GM18861 (cell line): ENCODE measurements around the gene TRIM33.
"Not testable (repeated sequence)": the region's sequence is repeated elsewhere in the genome, so short reads cannot be mapped to it uniquely, and the experiment has no call there.

Source experiments
- ATAC-seq: cut with Tn5 transposase; IDR thresholded peaks from one replicate; pipeline ENCODE4 v1.9.1; 2021; ENCODE audit not compliant: unreplicated experiment

Gene TRIM33

GRCh38 chr1:114467491-114467890 lies 43.5 kb downstream of the TRIM33 start:
- ATAC-seq, result peak; percentile 68

DNA sequence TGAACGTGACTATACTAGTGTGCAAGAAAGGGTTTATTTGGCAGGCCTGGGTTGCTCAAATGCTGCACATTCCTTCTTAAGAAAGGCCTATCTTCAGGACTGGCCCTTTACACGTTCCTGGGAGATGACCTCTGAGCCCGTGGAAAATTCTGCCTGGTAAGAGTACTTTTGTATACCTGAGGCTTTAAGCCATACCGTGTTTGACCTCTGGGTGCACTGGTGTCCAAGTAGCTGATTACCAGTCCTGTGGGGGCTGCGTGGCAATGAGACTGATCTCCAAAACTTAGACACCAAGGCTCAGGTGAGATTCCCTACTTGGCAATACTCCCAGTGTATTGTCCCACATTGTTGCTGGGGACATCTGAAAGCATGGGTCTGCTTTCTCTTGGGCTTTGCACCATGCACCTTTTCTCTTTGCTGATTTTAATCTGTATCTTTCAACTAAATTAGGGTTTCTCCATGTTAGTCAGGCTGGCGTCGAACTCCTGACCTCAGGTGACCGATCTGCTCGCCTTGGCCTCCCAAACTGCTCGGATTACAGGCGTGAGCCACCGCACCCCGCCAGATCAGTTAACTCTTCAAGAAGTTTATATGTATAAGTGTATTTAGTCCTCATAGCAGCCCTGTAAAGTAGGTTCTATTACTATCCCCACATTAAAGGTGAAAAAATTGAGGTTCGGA lies 44.5 kb downstream of the TRIM33 start:
- no peak for ATAC-seq

DNA sequence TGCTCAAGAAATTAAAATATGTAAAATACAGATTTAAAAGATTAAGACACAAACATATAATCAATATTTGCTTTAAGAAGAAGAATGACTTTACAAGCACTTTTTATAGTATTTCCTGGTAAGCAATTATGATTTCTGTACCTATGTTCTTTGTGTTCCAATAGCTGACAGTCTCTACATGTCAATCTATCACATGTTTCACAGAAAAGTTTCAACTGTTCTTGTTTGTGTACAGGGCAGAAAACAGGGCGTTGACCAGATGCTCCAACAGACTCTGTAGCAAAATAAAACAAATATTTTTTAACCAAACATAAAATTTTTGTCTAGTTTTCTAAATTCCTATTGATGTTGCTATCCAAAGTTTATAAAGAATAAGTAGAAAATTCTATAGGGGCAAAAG lies 48.0 kb downstream of the TRIM33 start:
- no peak for ATAC-seq

DNA sequence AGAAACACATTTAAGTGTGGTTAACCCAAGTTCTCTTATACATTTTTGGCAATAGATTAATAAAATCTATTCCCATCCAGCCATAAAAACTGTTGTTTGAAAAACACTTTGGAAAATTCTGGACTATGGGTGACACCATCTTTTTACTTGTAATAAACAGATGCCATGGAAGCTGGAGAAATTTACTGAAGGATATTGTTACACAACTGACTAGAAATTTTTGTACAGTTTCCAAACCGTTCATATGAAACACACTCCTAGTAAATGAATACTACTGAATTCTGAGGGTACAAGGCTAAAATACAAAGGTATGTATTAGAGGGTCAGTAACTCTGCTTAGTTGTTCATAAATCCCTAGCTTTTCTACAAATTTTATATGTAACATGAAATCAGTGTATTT lies 48.7 kb downstream of the TRIM33 start:
- no peak for ATAC-seq

- ATAC-seq, result no peak
Measured at GRCh38 chr1:114458237-114458777, 52.7 kb downstream of the TRIM33 start.

DNA sequence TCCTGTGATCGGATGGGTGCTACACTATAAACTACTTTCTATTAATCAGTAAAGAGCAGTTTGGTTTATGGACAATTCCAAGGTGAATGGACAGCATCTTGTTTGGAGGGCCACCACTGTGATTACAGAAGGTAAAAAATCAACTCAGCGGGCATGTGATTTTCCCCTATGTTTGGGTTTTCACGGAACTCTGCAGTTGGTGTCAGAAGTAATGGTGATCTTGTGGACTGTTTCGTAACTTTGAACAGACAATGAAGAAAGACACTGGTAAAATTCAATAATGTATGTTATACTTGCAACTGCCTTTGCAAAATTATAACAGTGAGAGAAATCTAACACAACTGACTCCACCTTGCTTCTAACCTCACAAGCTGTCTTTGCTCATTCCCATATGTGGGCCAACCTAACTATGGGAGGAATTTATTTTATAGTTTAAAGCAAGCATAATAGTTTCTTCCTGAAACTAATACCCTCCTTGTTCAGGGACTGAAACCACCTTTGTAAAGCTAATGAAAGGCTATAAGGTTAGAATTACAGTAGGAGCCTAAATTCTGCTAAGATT lies 53.2 kb downstream of the TRIM33 start:
- ATAC-seq, result no peak

DNA sequence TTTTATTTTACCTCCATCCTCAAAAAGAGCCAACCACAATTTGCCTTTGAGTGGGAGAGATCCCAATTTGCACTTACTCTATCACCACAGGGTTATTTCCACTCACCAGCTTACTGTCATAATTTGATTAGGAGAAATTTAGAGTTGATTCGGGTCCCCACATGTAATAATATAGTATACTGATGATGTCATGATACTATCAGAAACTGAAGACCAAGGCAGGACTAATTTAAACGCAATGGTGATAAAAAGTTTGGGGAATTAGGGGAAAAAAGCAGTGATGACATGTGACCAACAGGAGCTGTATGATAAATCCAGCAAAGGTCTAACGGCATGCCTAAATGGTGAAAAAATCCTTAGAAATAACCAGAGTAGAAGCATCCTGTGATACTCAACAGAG lies 54.4 kb downstream of the TRIM33 start:
- no peak for ATAC-seq

- ATAC-seq, result no peak
Measured at GRCh38 chr1:114455102-114455785, 55.8 kb downstream of the TRIM33 start.

DNA sequence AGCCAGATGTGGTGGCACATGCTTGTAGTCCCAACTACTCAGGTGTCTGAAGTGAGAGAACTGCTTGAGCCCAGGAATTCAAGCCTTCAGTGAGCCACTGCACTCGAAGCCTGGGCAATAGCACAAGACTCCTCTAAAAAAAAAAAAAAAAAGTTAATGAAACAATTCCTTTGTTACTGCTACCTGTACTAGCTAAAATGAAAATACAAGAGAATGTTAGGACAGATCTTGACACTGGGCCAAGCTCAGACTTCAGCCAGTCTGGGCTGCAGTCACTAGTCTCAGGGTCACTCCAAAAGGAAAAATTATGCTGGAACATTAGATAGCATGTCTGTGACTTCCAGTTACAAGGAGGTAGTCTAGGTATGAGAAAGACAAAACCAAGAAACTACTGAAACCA lies 56.5 kb downstream of the TRIM33 start:
- ATAC-seq, result no peak

DNA sequence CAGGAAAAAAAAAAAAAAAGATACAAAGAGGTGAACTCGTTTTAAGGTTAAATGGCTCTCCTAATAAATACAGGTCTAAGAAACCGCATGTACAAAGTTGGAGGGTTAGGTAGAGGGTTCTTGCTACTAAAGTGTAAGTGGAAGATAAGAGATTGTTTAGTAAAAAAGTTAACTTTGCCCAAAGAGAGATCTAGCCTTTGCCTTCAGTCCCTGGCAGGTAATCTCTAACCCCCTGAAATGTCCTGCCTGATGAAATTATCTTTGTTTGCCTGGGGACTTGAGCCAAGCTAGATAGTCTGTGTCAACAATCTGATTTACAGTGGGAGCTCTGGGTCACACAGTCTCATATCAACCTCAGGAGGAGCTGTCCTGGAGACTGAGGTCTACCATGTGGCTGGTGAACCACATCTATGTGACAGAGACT lies 57.6 kb downstream of the TRIM33 start:
- ATAC-seq, result no peak

GRCh38 chr1:114448370-114449036 lies 62.5 kb downstream of the TRIM33 start:
- ATAC-seq, result no peak

DNA sequence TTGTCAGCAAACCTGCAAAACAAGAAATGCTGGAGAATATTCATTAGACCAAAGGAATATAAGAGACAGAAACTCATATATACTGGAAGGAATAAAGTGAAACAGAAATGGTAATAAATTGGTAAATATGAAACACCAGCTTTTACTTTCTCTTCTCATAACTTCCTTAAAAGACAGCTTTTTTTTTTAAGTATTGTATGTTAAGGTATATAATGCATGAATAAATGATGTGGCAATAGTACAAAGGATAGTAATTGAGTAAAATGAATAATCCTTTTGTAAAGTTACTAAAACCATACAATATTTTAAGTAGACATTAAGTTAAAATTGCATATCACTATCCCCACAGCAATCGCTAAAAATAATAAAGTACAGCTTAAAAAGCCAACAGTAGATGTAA lies 64.8 kb downstream of the TRIM33 start:
- ATAC-seq, result no peak

- ATAC-seq, result not testable (repeated sequence)
Measured at GRCh38 chr1:114443226-114443625, 67.8 kb downstream of the TRIM33 start.

DNA sequence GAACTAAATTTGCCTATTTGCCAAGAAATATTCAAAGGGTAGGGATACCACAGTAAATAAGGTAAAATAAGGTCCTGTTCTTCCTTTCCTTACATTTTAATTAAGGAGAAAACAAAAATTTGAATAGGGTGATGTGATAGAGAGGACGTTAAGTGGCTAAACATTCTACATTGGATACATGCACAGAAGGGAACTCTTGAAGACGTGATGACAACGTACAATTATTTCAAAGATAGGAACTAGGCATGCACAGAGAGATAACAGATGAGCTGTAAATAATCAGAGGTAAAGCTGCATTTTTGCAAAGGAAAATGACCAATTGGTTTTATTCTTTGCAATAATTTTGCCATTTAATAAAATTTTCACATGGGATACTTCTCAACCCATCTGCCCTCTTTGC lies 69.7 kb downstream of the TRIM33 start:
- ATAC-seq, result no peak

- ATAC-seq, result no peak
Measured at GRCh38 chr1:114439369-114439768, 71.6 kb downstream of the TRIM33 start.

DNA sequence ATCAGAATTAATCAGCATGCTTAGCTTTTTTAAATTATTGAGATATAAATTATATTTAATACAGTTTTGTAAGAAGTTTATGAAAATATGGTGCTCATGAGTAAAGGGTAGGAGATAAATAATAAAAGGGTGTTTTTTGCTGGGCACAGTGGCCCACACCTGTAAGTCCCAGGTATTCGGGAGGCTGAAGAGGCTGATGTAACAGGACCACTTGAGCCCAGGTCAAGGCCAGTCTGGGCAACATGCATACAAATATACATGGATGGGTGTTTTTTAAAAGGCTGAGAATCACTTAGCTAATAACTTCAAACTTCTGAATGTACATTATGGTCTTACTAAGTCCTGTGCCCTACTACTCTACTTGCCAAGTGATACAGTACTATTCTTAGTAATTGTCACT lies 73.2 kb downstream of the TRIM33 start:
- ATAC-seq, result no peak

DNA sequence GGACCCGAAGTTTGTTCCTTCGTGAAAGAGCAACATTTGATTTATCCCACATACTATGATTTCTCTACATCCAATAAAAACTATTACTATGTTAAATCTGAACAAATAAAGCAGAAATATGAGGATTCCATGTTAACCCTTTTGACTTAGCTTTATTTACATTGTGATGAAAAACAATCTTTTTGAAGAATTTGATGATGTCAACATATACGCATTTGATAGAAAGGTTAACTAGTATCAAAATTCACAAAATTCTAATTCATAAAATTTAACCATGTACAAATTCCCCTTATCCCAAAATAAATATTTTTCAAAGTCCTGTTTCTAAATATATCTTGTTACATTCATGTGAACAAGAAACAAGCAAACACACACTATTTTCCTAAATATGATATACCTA lies 74.2 kb downstream of the TRIM33 start:
- ATAC-seq, result no peak

GRCh38 chr1:114435088-114435715 lies 75.8 kb downstream of the TRIM33 start:
- no peak for ATAC-seq

DNA sequence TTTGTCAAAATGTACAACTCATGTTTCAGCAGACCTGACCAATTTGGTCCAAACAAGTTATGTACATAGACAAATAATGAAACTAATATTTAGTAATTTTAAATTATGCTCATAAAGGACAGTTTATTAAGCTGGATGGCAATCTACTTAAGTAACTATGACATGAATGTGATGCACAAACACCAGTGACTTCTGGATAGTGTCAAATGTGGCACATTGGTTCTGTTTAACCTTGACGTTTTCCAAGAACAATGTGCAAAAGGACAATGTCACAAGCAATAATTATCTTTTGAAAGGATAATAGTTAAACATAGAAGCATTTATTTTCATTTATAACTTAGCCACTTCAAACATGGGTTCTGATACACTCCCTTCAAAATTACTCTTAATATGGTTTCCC lies 80.0 kb downstream of the TRIM33 start:
- ATAC-seq, result no peak

- ATAC-seq, result no peak
Measured at GRCh38 chr1:114428083-114428754, 82.8 kb downstream of the TRIM33 start.

GRCh38 chr1:114427612-114428011 lies 83.4 kb downstream of the TRIM33 start:
- no peak for ATAC-seq
